CD14-positive monocyte (primary cell): ENCODE data around the gene SETD5. TPM values are rescaled to one million over a fixed set of nuclear protein-coding genes. Genes with fewer than 3 reads are reported as not detected.
A peak's percentile ranks its signal among the peaks of the same experiment; 100 is the strongest.

ENCODE experiments used
- DNase-seq, 3 donors: peaks; one replicate each; pipeline ENCODE4 v3.0.0-alpha.2; 2011 to 2022
- H2AFZ ChIP-seq: 2 replicates; pipeline ENCODE4 v1.6.0; 2012; ENCODE audit warnings: mild to moderate bottlenecking, low read depth, low read length, inconsistent platforms; ENCODE audit not compliant: insufficient read depth, poor library complexity, severe bottlenecking
- H3K27ac ChIP-seq, 2 donors: 1 replicate in 1 of 2; 2 replicates in 1 of 2; pipeline ENCODE4 v1.5.1; 2012 to 2013; ENCODE audit warnings: low read length in 2 of 2, control low read depth in 1 of 2, inconsistent platforms in 1 of 2, low read depth in 1 of 2, mild to moderate bottlenecking in 1 of 2
- H3K27me3 ChIP-seq, 2 donors: one replicate each; pipeline versions ENCODE4 v1.6.0 to v1.6.1; 2011 to 2013; ENCODE audit warnings: low read length in 2 of 2; ENCODE audit not compliant: control insufficient read depth in 2 of 2, insufficient read depth in 2 of 2
- H3K36me3 ChIP-seq, 2 donors: replicated peaks in 1 of 2; 1 replicate in 1 of 2; 2 replicates in 1 of 2; pipeline versions ENCODE4 v1.5.1 to v1.6.1; 2012 to 2013; ENCODE audit warnings: low read length in 2 of 2, control low read depth in 1 of 2, inconsistent platforms in 1 of 2, mild to moderate bottlenecking in 1 of 2; ENCODE audit not compliant: insufficient read depth in 2 of 2, control insufficient read depth in 1 of 2
- H3K4me1 ChIP-seq, 2 donors: 1 replicate in 1 of 2; 2 replicates in 1 of 2; pipeline versions ENCODE4 v1.5.1 to v1.6.1; 2012 to 2013; ENCODE audit warnings: low read length in 2 of 2, control low read depth in 1 of 2, inconsistent platforms in 1 of 2, mild to moderate bottlenecking in 1 of 2, moderate library complexity in 1 of 2; ENCODE audit not compliant: insufficient read depth in 2 of 2, control insufficient read depth in 1 of 2
- H3K4me2 ChIP-seq: replicated peaks from 2 replicates; pipeline ENCODE3; 2012; ENCODE audit warnings: low read length, moderate library complexity, mild to moderate bottlenecking; ENCODE audit not compliant: poor library complexity, severe bottlenecking; ENCODE audit errors: extremely low read depth
- H3K4me3 ChIP-seq, 3 experiments: fragments of 200-600 bp in 1 of 3; sonication (generic) in 1 of 3; replicated peaks in 1 of 3; 1 replicate in 2 of 3; 2 replicates in 1 of 3; pipeline ENCODE4 v1.5.1; 2011 to 2013; ENCODE audit warnings: low read length in 3 of 3, mild to moderate bottlenecking in 3 of 3, control low read depth in 2 of 3, low read depth in 2 of 3, inconsistent platforms in 1 of 3, moderate library complexity in 1 of 3
- H3K79me2 ChIP-seq: 2 replicates; pipeline ENCODE4 v1.6.0; 2012; ENCODE audit warnings: mild to moderate bottlenecking, control low read depth, inconsistent platforms, low read length, moderate library complexity; ENCODE audit not compliant: insufficient read depth
- H3K9ac ChIP-seq: 2 replicates; pipeline ENCODE4 v1.6.0; 2017; ENCODE audit warnings: low read length, mild to moderate bottlenecking; ENCODE audit not compliant: insufficient read depth, poor library complexity, severe bottlenecking
- H3K9me3 ChIP-seq, 2 donors: replicated peaks in 1 of 2; 1 replicate in 1 of 2; 2 replicates in 1 of 2; pipeline versions ENCODE4 v1.5.1 to v1.6.1; 2012 to 2013; ENCODE audit warnings: low read length in 2 of 2, control low read depth in 1 of 2; ENCODE audit not compliant: control insufficient read depth in 1 of 2, insufficient read depth in 1 of 2
- H4K20me1 ChIP-seq: 2 replicates; pipeline ENCODE4 v1.6.0; 2012; ENCODE audit warnings: mild to moderate bottlenecking, low read length, control low read depth, moderate library complexity; ENCODE audit not compliant: insufficient read depth
- H3K27ac Mint-ChIP-seq, 7 donors: one replicate each; pipeline ENCODE4 v1.8.0; 2020; ENCODE audit warnings: mild to moderate bottlenecking in 7 of 7, mixed read lengths in 7 of 7, moderate library complexity in 6 of 7, inconsistent platforms in 2 of 7
- H3K27me3 Mint-ChIP-seq, 3 donors: one replicate each; pipeline ENCODE4 v1.8.0; 2021 to 2022; ENCODE audit warnings: low read depth in 3 of 3, mild to moderate bottlenecking in 3 of 3, mixed read lengths in 3 of 3, moderate library complexity in 3 of 3, inconsistent platforms in 1 of 3
- H3K36me3 Mint-ChIP-seq, 2 donors: one replicate each; pipeline ENCODE4 v1.8.0; 2020; ENCODE audit warnings: mixed read lengths in 2 of 2, inconsistent platforms in 1 of 2, mild to moderate bottlenecking in 1 of 2
- H3K4me1 Mint-ChIP-seq: one replicate; pipeline ENCODE4 v1.8.0; 2020; ENCODE audit warnings: mild to moderate bottlenecking, mixed read lengths
- H3K4me3 Mint-ChIP-seq, 2 donors: one replicate each; pipeline ENCODE4 v1.8.0; 2020; ENCODE audit warnings: mild to moderate bottlenecking in 2 of 2, mixed read lengths in 2 of 2, moderate library complexity in 1 of 2
- H3K9me3 Mint-ChIP-seq, 7 donors: one replicate each; pipeline ENCODE4 v1.8.0; 2020 to 2022; ENCODE audit warnings: mixed read lengths in 7 of 7, mild to moderate bottlenecking in 6 of 7, moderate library complexity in 6 of 7, inconsistent platforms in 2 of 7
- CTCF ChIP-seq: fragments of 200-600 bp; IDR thresholded peaks from one replicate; pipeline ENCODE4 v1.8.0; 2022; ENCODE audit warnings: antibody characterized with exemption, mild to moderate bottlenecking
- WGBS: methylation state at CpG from one replicate; pipeline ENCODE4 v1.1.5; 2013; ENCODE audit warnings: missing lambda C conversion rate; ENCODE audit not compliant: insufficient coverage; 5-methylcytosine and 5-hydroxymethylcytosine counted together
- intact Hi-C, 2 donors: fragments of 100-400 bp; cut with micrococcal nuclease; formaldehyde crosslinking; loops; one replicate each; pipeline versions ENCODE4 v1.15.0 to v1.15.1; 2023
- polyA plus RNA-seq, 3 donors: library from polyadenylated mRNA; depleted of rRNA in 1 of 3; unstranded in 2 of 3; stranded (reverse) in 1 of 3; fragments of 300-500 nt in 2 of 3; fragments of >200 nt in 1 of 3; fragmentation: Illumina TruSeq in 2 of 3; gene quantifications; 1 replicate in 2 of 3; 2 replicates in 1 of 3; pipeline ENCODE4 v1.2.3, GENCODE V29; 2012 to 2021

Gene SETD5
- polyA plus RNA-seq, 3 donors, result 4.1 to 51.5 (median 13.7) TPM

GRCh38 chr3:9404680-9405079, 7.3 kb downstream of the SETD5 start:
- Histone ChIP-seq H3K36me3 (no peaks in the 10 kb centered on the region), H2AFZ (no peak overlapping the region), H3K4me1 (peaks cover 7 to 34% of the 10 kb centered on the region in 2 donors), H3K9me3 (no peaks in the 10 kb centered on the region), H3K4me2 (no peak overlapping the region), H3K79me2 (peaks cover 100% of the 10 kb centered on the region), H3K27ac (peak overlapping the region in 1 of 2 donors; percentile 26), H3K27me3 (no peaks in the 10 kb centered on the region), H3K9ac (no peak overlapping the region), H3K4me3 (no peak overlapping the region), H4K20me1 (peaks cover 86% of the 10 kb centered on the region)
- H3K4me1 Mint-ChIP-seq, result peaks cover 60% of the 10 kb centered on the region
- intact Hi-C loops, result no loop called here
- H3K27ac Mint-ChIP-seq, result peak overlapping the region in 1 of 7 donors; percentile 79
- no peak for DNase-seq
- no peak overlapping the region for H3K4me3 Mint-ChIP-seq
- no peaks in the 10 kb centered on the region for H3K27me3 Mint-ChIP-seq
- TF ChIP-seq CTCF, result no peak
- WGBS, result no CpG with 5 or more reads among the region's 1 CpG
- no peaks in the 10 kb centered on the region for H3K36me3 Mint-ChIP-seq
- H3K9me3 Mint-ChIP-seq, result no peaks in the 10 kb centered on the region

GRCh38 chr3:9405756-9406155, 8.3 kb downstream of the SETD5 start:
- Histone ChIP-seq H3K4me2 (no peak overlapping the region), H3K36me3 (no peaks in the 10 kb centered on the region), H3K79me2 (peaks cover 98% of the 10 kb centered on the region), H3K4me1 (peaks cover 14 to 34% of the 10 kb centered on the region in 2 donors), H2AFZ (no peak overlapping the region), H3K27me3 (no peaks in the 10 kb centered on the region), H3K4me3 (no peak overlapping the region), H3K9me3 (no peaks in the 10 kb centered on the region), H3K27ac (no peak overlapping the region), H3K9ac (no peak overlapping the region), H4K20me1 (peaks cover 90% of the 10 kb centered on the region)
- Mint-ChIP-seq H3K27me3 (no peaks in the 10 kb centered on the region), H3K36me3 (no peaks in the 10 kb centered on the region), H3K27ac (peak overlapping the region in 1 of 7 donors; percentile 1), H3K9me3 (no peaks in the 10 kb centered on the region), H3K4me1 (peaks cover 59% of the 10 kb centered on the region), H3K4me3 (no peak overlapping the region)
- no CpG with 5 or more reads among the region's 3 CpGs for WGBS
- no peak for DNase-seq
- no peak for TF ChIP-seq CTCF
- intact Hi-C loops, result no loop called here
